Measurements from ENCODE around the gene EXOG.

DNA sequence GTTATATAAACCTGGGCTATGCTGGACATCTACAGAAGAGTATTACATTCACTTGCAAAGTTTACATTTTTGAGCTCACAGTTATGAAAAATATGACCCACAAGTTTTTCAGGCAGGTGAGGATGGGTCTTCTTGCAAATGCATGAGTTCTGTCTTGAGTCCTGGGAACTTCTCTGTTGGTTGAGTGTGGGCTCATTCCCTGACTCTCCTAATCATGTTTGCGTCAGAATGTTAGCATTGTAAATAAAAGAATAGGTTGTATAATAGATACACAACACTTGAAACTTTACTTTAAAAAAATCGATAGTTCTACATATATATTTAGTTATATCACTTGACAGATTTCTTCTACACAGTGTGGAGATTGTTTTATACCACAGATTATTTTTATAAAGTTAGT lies 7.2 kb upstream of the EXOG start:
- TF ChIP-seq, protein P1, sequence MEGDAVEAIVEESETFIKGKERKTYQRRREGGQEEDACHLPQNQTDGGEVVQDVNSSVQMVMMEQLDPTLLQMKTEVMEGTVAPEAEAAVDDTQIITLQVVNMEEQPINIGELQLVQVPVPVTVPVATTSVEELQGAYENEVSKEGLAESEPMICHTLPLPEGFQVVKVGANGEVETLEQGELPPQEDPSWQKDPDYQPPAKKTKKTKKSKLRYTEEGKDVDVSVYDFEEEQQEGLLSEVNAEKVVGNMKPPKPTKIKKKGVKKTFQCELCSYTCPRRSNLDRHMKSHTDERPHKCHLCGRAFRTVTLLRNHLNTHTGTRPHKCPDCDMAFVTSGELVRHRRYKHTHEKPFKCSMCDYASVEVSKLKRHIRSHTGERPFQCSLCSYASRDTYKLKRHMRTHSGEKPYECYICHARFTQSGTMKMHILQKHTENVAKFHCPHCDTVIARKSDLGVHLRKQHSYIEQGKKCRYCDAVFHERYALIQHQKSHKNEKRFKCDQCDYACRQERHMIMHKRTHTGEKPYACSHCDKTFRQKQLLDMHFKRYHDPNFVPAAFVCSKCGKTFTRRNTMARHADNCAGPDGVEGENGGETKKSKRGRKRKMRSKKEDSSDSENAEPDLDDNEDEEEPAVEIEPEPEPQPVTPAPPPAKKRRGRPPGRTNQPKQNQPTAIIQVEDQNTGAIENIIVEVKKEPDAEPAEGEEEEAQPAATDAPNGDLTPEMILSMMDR (IDR thresholded peaks at IDR 0.05): no peak
- TF ChIP-seq POLR2A (IDR thresholded peaks at IDR 0.05): no peak

Measured in uterus (tissue), 2 donors.